Measurements from ENCODE around the gene FKBP2.
A peak's percentile ranks its signal among the peaks of the same experiment; 100 is the strongest.

Gene FKBP2

DNA sequence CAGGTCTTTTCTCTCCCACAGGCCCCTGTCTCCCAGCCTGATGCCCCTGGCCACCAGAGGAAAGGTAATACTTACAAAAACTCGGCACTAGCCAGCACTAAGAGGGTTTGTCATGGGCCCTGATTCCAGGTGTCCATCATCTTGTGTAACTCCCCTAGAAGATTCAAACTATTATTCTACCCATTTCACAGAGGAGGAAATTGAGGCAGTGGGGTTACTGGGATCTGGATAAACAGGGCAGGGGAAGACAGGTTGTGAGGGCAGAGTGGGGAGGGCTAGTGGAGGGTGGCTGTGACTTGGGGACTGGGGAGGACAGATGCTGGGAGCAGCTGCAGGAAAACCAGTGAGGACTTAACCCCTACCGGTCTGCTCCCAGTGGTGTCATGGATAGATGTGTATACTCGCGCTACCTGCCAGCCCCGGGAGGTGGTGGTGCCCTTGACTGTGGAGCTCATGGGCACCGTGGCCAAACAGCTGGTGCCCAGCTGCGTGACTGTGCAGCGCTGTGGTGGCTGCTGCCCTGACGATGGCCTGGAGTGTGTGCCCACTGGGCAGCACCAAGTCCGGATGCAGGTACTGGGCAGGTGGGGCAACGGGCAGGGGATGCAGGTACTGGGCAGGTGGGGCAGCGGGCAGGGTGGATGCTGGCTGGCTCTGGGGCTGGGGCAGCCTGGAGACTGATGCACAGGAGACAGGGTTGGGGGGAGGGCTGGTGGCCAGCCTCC, 5.3 kb upstream of the FKBP2 start:
- peak overlapping the region; percentile 68 for H3K4me3 ChIP-seq (ENCODE audit: low read depth, low read length)
- TF ChIP-seq, protein P1, sequence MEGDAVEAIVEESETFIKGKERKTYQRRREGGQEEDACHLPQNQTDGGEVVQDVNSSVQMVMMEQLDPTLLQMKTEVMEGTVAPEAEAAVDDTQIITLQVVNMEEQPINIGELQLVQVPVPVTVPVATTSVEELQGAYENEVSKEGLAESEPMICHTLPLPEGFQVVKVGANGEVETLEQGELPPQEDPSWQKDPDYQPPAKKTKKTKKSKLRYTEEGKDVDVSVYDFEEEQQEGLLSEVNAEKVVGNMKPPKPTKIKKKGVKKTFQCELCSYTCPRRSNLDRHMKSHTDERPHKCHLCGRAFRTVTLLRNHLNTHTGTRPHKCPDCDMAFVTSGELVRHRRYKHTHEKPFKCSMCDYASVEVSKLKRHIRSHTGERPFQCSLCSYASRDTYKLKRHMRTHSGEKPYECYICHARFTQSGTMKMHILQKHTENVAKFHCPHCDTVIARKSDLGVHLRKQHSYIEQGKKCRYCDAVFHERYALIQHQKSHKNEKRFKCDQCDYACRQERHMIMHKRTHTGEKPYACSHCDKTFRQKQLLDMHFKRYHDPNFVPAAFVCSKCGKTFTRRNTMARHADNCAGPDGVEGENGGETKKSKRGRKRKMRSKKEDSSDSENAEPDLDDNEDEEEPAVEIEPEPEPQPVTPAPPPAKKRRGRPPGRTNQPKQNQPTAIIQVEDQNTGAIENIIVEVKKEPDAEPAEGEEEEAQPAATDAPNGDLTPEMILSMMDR (IDR thresholded peaks at IDR 0.05; ENCODE audit: low read depth, low read length) = no peak

DNA sequence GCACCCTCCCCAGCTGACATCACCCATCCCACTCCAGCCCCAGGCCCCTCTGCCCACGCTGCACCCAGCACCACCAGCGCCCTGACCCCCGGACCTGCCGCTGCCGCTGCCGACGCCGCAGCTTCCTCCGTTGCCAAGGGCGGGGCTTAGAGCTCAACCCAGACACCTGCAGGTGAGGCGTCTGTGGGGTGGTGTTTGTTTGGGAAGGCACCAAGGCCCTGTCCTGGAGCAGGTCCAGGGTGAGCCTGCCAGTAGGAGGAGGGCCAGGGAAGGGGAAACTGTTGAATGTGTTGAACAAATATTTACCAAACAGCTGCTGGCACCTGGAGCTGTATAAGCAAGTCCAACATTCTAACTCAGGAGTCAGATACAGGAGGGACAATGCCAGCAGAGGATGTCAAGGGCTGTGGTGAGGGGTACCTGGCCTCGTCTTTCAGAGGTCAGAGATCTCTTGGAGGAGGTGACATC, 3.4 kb upstream of the FKBP2 start:
- no peak overlapping the region for H3K4me3 ChIP-seq (ENCODE audit: low read depth, low read length)
- TF ChIP-seq, protein P1 (IDR thresholded peaks at IDR 0.05; ENCODE audit: low read depth, low read length) = no peak

DNA sequence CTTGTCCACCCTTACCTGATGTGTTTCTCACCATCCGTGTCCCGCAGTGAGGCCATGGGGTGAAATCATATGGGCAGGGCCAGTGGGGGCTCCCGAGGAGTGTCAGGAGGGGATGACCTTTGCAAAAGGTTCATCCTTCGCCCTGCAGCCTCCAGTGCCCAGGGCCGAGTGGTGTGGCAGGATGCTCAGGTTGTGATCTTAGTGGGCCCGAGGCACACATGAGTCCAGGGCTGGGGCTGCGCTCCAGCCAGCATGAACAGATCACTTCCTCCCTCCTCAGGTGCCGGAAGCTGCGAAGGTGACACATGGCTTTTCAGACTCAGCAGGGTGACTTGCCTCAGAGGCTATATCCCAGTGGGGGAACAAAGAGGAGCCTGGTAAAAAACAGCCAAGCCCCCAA, 2.8 kb upstream of the FKBP2 start:
- TF ChIP-seq, protein P1 (IDR thresholded peaks at IDR 0.05; ENCODE audit: low read depth, low read length) = no peak
- H3K4me3 ChIP-seq (ENCODE audit: low read depth, low read length) = no peak overlapping the region

DNA sequence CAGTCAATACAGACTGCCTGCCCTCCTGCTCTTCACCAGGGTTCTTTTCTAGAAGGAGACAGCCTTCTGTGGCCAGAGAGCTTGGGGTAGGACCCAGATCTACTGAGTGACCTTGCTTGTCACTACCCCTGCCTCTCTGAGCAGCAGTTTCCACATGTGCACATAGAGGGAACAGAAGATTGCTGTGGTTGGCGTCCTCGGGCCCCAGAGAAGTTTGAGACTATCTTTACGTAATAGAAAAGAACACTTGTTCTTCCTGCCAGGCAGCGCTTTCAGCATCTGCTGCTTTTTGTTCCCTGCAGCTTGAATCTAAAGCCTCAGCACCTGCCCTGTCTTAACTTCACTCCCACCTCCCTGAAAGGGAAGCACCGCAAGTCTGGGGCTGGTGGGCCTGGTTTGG, 1.9 kb upstream of the FKBP2 start:
- no peak overlapping the region for H3K4me3 ChIP-seq (ENCODE audit: low read depth, low read length)
- TF ChIP-seq, protein P1 (IDR thresholded peaks at IDR 0.05; ENCODE audit: low read depth, low read length) = no peak

DNA sequence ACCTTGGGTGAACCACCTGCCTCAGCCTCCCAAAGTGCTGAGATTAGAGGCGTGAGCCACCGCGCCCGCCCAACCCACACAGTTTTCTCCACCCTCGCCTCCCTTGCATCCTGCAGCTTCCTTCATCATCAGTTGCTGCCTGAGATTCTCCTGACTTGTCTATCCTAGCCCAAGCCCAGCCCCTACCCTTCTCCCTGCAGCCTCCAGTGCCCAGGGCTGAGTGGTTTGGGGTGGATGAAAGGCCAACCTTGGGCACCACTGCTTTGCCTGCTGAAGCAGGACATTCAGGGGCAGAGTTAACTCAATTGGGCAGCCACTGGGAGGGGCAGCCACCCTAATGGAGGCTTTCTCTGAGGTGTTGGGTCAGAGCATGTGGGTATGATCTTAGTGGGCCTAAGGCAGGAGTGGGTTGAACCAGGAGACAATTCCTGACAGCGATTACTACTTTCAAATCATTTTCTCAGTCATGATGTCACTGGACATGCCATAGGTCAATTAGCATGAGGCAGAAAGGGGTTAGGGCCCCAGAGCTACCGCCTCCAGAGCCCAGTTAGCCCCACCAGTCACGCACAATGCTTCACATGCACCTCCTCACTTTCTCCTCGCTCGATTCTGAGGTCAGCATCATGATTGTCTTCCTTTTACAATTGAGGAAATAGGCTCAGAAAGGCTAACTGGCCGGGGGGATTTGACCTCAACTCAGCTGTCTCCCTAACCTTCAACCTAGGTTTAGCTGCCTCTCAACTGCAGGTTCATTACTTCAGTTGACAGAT, 1.0 kb upstream of the FKBP2 start:
- H3K4me3 ChIP-seq (ENCODE audit: low read depth, low read length) = peak overlapping the region; percentile 69
- TF ChIP-seq, protein P1 (IDR thresholded peaks at IDR 0.05; ENCODE audit: low read depth, low read length) = no peak

DNA sequence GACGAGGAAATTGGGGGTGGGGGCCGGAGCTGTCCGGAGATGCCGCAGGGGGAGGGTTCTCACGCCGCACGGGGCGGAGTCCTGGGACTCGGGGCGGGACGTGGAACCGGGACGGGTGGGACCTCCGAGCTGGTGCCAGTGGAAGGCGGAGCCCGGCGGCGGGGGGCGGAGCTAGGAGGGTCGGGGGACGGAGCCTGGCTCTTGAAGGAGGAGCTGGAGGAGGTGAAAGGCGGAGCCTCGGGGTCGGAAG, 271 bp downstream of the FKBP2 start:
- peak overlapping the region; percentile 69 for H3K4me3 ChIP-seq (ENCODE audit: low read depth, low read length)
- TF ChIP-seq, protein P1 (IDR thresholded peaks at IDR 0.05; ENCODE audit: low read depth, low read length) = no peak

Data from WI38 (cell line).